22Rv1 (cell line): Measurements from ENCODE around the gene TAL2.

Source experiments
- CTCF ChIP-seq: fragments of 450-650 bp; IDR thresholded peaks from 2 replicates; pipeline ENCODE4 v1.5.1; 2017; ENCODE audit warnings: mild to moderate bottlenecking
- ZFX ChIP-seq: fragments of 450-650 bp; IDR thresholded peaks from 2 replicates; pipeline ENCODE4 v1.6.1; 2017; ENCODE audit warnings: antibody characterized with exemption, borderline replicate concordance

- TF ChIP-seq CTCF (no peak), ZFX (no peak)
These were observed 38.4 kb downstream of the TAL2 start for GRCh38 chr9:105700668-105701067.
